ENCODE results near the gene LRSAM1.

Gene LRSAM1

DNA sequence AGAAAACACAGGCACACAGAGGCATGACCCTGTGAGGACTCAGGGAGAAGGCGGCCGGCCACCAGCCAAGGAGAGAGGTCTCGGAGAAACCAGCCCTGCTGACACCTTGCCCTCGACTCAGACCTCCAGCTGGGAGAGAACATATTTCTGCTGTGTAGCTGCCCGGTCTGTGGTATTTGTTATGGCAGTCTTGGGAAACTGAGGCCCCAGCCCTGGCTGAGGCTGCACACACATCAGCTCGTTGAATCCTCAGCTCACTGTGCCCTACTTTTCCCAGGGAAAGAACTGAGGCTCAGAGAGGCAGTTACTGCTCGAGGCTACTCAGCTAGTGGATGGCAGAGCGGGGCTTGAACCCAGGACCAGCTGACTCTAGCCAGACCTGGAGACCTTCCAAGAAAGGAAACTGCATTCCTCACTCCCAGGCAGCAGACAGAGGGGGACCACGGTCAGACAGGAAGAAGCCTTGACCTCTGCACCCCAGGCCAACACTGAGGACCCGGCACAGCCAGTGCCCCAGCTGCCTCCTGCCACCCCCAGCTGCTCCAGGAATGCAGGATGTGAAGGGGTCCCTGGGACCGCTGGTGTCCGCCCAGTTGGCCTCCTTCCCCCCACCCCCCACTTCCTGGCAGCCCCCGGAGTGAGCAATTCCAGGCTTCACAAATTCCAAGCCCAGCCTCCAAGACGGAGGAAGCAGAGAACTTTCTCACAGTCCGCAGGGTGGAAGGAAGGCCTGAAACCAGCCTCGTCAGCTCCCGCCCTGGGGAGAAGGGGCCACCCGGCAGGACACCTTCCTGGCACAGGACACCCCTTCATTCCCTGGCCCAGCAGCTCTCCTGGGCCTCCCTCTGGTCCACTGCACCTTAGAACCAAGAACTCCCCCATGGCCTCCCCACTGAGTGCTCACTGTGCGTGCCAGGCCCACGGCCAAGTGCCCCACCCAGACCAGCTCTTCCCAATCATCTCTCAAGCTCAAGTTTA, 69.9 kb downstream of the LRSAM1 start:
- no peak overlapping the region for H3K4me3 ChIP-seq (ENCODE audit: low read depth, low read length)
- no peak for DNase-seq (ENCODE audit: low read depth)
- no peak for TF ChIP-seq MYC (IDR thresholded peaks at IDR 0.05; ENCODE audit: low read depth, low read length)
- TF ChIP-seq, protein P1, sequence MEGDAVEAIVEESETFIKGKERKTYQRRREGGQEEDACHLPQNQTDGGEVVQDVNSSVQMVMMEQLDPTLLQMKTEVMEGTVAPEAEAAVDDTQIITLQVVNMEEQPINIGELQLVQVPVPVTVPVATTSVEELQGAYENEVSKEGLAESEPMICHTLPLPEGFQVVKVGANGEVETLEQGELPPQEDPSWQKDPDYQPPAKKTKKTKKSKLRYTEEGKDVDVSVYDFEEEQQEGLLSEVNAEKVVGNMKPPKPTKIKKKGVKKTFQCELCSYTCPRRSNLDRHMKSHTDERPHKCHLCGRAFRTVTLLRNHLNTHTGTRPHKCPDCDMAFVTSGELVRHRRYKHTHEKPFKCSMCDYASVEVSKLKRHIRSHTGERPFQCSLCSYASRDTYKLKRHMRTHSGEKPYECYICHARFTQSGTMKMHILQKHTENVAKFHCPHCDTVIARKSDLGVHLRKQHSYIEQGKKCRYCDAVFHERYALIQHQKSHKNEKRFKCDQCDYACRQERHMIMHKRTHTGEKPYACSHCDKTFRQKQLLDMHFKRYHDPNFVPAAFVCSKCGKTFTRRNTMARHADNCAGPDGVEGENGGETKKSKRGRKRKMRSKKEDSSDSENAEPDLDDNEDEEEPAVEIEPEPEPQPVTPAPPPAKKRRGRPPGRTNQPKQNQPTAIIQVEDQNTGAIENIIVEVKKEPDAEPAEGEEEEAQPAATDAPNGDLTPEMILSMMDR (IDR thresholded peaks at IDR 0.05; ENCODE audit: low read depth, low read length), result no peak
- TF ChIP-seq POLR2A (IDR thresholded peaks at IDR 0.05; ENCODE audit: extremely low read depth, insufficient read length), result no peak
- TF ChIP-seq, protein P2, sequence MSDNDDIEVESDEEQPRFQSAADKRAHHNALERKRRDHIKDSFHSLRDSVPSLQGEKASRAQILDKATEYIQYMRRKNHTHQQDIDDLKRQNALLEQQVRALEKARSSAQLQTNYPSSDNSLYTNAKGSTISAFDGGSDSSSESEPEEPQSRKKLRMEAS (IDR thresholded peaks at IDR 0.05; ENCODE audit: low read depth, low read length), result no peak

DNA sequence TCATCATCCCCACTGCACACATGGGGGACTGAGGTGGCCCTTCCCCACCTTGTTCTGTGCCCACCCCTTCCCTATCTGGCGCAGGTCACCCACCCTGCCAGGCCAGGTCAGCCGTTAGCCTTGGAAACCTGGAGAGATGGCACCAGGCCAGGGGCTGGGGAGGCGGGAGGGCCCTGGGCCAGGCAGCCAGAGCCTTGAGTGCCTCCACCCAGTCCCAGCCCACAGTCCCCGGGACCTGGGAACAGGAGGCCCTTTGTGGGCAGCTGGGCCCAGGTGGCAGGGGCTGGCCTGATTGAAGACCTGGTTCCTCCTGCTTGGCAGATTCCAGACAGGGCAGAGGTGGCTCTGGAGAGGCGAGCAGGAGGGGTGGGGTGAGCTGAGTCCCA, 70.6 kb downstream of the LRSAM1 start:
- TF ChIP-seq, protein P1 (IDR thresholded peaks at IDR 0.05; ENCODE audit: low read depth, low read length), result no peak
- TF ChIP-seq, protein P2 (IDR thresholded peaks at IDR 0.05; ENCODE audit: low read depth, low read length), result no peak
- TF ChIP-seq MYC (IDR thresholded peaks at IDR 0.05; ENCODE audit: low read depth, low read length) (no peak), POLR2A (IDR thresholded peaks at IDR 0.05; ENCODE audit: extremely low read depth, insufficient read length) (no peak)

DNA sequence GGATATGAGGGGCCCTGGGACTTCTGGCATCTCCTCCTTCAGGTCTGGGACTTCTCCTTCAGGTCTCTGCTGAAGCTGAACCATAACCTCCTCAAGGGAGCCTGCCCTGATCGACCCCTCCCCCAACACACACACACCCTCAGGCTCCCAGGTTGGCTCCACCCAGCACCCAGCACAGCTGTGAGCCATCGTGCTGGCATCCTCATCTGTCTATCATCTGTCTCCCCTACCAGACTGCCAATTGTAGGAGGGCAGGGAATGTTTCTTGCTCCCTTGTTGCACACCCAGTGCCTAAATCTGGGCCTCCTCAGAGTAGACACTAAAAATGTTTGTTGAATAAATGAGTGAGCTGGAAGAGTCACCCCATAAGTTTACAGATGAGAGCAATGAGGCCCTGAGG, 71.4 kb downstream of the LRSAM1 start:
- H3K4me3 ChIP-seq (ENCODE audit: low read depth, low read length), result no peak overlapping the region
- TF ChIP-seq, protein P1 (IDR thresholded peaks at IDR 0.05; ENCODE audit: low read depth, low read length), result no peak
- TF ChIP-seq, protein P2 (IDR thresholded peaks at IDR 0.05; ENCODE audit: low read depth, low read length), result no peak
- TF ChIP-seq MYC (IDR thresholded peaks at IDR 0.05; ENCODE audit: low read depth, low read length) (no peak), POLR2A (IDR thresholded peaks at IDR 0.05; ENCODE audit: extremely low read depth, insufficient read length) (no peak)
- DNase-seq (ENCODE audit: low read depth), result no peak

More for the DNA sequence above, 70.6 kb downstream of the LRSAM1 start:
- DNase-seq (ENCODE audit: low read depth), result no peak
- no peak overlapping the region for H3K4me3 ChIP-seq (ENCODE audit: low read depth, low read length)

DNA sequence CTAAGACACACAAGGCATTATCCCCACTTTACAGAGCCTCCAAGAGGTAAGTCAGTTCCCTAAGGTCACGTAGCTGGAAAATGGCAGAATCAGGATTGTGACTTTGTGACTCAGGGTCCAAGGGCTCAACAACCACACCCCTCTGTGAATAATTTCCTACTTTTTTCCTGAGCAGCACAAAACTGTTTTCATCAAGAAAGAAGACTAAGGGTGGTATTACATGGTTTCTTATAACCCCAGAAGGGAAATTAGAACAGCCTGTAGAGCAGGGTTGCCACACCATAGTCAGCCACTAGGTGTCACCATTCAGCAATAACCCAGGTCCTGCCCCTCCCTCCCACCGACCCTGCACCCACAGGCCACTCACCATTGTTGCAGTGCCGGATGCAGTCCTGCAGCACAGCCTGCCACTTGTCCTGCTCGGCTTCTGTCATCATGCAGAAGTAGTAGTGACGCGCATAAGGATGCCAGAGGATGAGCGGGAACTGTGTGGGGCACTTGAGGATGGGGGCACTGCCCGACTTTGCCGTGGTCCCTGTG, 72.1 kb downstream of the LRSAM1 start:
- H3K4me3 ChIP-seq (ENCODE audit: low read depth, low read length), result no peak overlapping the region
- TF ChIP-seq MYC (IDR thresholded peaks at IDR 0.05; ENCODE audit: low read depth, low read length) (no peak), POLR2A (IDR thresholded peaks at IDR 0.05; ENCODE audit: extremely low read depth, insufficient read length) (no peak)
- TF ChIP-seq, protein P2 (IDR thresholded peaks at IDR 0.05; ENCODE audit: low read depth, low read length), result no peak
- TF ChIP-seq, protein P1 (IDR thresholded peaks at IDR 0.05; ENCODE audit: low read depth, low read length), result peak; percentile 56
- peak; percentile 67 for DNase-seq (ENCODE audit: low read depth)

DNA sequence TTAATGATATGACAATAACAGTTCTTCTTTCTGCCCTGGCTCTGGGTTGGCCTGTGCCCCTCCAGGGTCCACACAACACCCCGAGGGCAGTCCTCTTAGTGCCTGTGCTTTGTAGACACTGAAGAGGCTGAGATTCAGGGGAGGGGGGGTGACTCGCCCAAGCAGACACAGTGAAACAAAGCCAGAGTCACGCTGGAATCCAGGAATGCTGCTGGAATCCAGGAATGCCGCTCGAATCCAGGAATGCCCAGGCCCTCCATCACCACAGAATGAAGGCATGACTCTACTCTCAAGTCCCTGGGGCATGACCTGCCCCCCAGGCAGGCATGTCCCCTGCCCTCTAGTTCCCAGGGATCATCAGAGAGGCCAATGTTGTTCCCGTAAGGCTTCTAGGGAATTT, 73.1 kb downstream of the LRSAM1 start:
- H3K4me3 ChIP-seq (ENCODE audit: low read depth, low read length), result no peak overlapping the region
- TF ChIP-seq, protein P2 (IDR thresholded peaks at IDR 0.05; ENCODE audit: low read depth, low read length), result no peak
- no peak for TF ChIP-seq POLR2A (IDR thresholded peaks at IDR 0.05; ENCODE audit: extremely low read depth, insufficient read length)
- TF ChIP-seq MYC (IDR thresholded peaks at IDR 0.05; ENCODE audit: low read depth, low read length), result no peak
- TF ChIP-seq, protein P1 (IDR thresholded peaks at IDR 0.05; ENCODE audit: low read depth, low read length), result no peak
- DNase-seq (ENCODE audit: low read depth), result no peak

Data from NB4 (cell line).